GM19023 (cell line): ENCODE results near the gene TTPAL.
"Not testable (repeated sequence)": the region's sequence is repeated elsewhere in the genome, so short reads cannot be mapped to it uniquely, and the experiment has no call there.

Experiments used
- ATAC-seq: cut with Tn5 transposase; IDR thresholded peaks from one replicate; pipeline ENCODE4 v1.9.1; 2021; ENCODE audit warnings: mild to moderate bottlenecking, moderate library complexity; ENCODE audit not compliant: unreplicated experiment

TTPAL gene

DNA sequence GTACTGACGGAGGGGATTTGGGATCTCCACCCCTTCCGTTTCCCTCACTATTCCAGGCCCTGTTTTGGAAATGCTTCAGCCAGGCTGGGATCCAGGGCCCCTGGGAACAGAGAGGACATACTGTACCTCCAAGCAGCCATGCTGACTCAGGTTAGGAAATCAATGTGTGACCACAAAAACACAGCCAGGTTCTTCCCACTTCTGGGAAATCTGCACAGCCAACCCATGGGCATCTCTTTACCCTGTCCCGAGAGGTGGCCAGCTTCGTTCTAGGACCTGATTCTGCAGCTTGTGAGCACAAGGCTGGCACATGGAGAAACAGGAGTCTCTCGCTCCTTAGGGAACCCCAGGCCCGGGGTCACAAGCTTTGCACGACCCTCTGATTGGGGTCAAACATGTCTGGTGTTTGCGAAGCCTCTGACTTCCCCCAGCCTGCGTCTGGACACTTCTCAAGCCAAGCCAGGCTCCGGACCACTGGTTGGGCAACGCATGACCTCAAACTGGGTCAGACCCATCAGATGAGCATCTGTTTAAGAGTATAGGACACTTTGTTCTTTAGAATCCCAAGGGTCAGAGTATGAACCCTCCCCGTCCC, 8.3 kb upstream of the TTPAL start:
- ATAC-seq = no peak

- no peak for ATAC-seq
Measured at GRCh38 chr20:44468044-44468782, 7.5 kb upstream of the TTPAL start.

DNA sequence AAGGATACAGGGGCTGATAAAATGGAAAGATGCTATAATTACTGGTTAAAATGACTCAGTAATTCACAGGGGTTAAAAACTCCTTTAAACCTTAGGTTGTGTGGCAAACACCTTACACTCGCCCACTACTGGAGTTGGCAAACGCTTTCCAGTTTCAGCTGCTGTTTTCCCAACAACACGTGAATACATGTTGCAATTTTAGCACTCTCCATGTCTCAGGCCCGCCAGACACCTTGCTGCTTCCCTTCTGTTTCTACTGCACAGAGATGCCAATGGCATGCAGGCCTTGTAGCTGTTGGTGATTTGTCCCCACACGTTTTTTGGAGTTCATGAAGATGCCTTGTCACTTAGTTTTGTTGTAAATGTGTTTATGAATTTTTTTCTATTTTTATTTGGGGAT, 5.3 kb upstream of the TTPAL start:
- ATAC-seq = no peak

GRCh38 chr20:44471481-44471882, 4.2 kb upstream of the TTPAL start:
- ATAC-seq = no peak

- not testable (repeated sequence) for ATAC-seq
Measured at GRCh38 chr20:44472283-44472682, 3.4 kb upstream of the TTPAL start.

GRCh38 chr20:44475372-44475693, 341 bp upstream of the TTPAL start:
- no peak for ATAC-seq

DNA sequence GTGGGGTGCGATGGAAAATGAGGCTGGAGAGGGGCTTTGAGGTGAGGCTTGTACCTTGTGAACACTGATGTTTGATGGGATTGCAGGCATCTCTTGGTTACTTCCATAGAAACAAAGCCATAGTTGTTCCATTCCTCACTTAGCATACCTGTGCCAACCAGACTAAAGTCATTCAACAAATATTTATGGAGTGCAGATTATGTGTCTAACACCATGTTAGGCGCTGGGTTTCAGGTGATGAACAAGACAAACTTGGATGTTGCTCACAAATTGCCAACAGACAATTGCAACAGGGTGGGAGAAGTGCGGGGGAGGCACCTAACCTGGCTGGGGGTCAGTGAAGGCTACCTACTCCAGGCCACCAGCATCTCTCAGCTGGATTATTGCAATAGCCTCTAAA, 1.5 kb downstream of the TTPAL start:
- no peak for ATAC-seq

GRCh38 chr20:44478206-44478605, 2.5 kb downstream of the TTPAL start:
- ATAC-seq = no peak

DNA sequence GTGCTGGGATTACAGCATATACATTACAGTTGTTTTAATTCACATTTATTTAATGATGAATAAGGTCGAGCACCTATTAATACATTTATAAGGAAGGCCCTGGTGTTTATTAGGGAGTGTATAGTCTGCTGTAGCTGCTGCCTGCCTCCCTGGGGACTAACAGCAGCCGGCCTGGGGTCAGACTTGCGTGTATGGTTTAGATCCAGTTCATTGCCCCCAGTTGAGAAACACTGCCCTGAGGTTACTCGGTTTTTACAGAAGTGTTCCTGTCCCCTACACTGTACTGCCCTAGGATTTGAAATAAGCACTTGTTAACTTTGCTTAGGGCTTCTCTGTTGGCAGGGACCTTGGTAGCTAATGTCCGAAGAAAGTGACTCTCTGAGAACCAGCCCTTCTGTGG, 4.0 kb downstream of the TTPAL start:
- no peak for ATAC-seq

DNA sequence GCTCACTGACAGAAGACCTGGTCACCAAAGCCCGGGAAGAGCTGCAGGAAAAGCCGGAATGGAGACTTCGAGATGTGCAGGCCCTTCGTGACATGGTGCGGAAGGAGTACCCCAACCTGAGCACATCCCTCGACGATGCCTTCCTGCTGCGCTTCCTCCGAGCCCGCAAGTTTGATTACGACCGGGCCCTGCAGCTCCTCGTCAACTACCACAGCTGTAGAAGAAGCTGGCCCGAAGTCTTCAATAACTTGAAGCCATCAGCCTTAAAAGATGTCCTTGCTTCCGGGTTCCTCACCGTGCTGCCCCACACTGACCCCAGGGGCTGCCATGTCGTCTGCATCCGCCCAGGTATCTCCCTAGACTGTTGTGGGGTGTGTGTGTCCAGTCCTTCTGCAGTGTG, 4.4 kb downstream of the TTPAL start:
- no peak for ATAC-seq

GRCh38 chr20:44481719-44482416, 6.2 kb downstream of the TTPAL start:
- no peak for ATAC-seq

DNA sequence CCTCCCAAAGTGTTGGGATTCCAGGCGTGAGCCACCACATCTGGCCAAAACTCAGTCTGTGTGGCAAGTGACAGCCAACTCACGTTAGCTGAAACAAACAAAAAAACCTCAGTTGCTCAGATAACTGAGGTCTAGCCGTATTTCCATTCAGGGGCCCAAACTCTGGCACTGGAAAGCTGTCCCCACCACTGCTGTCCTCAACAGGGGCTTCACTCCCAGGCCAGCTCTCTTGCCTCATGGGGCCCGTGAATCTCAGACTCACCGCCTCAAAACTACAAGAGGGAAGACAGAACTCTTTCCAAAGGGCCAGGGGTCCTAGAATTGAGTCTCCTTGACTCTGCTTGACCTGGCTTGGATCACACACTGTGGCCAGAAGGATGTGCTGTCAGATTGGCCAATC, 7.4 kb downstream of the TTPAL start:
- ATAC-seq = no peak

DNA sequence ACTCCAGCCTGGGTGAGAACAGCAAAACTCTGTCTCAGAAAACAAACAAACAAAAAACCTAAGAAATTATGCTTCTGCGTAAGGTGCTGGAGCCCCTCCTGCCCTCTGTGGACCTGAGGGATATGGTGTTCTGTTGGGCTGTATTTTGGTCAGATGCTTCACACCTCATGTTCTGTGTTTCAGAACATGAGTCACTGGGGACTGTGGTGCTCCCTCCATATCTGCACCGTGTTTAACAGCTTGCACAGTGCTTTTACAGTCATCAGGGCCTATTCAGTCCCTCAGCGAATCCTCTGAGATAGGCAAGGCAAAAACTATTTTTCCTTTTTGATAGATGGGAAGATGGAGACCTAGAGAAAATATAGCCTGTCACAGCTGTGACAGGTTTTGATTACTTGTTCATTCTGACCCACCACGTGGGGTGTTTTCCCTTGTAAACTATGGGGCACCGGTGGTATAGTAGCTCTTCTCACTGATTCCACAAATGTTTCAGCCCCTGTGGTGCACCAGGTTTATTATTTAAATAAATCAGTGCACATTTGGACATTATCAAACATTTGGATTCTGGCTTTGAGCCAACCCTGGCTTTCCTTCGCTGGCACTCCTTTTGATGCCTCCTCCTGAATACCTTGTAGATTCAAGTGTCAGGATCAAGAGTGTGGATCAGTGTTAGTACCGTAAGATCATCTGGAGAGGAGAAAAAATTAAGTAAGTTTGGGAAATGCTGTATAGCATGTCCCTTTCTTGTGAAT, 9.6 kb downstream of the TTPAL start:
- no peak for ATAC-seq

GRCh38 chr20:44485830-44486198, 10.1 kb downstream of the TTPAL start:
- no peak for ATAC-seq

GRCh38 chr20:44488551-44488950, 12.9 kb downstream of the TTPAL start:
- ATAC-seq = no peak

DNA sequence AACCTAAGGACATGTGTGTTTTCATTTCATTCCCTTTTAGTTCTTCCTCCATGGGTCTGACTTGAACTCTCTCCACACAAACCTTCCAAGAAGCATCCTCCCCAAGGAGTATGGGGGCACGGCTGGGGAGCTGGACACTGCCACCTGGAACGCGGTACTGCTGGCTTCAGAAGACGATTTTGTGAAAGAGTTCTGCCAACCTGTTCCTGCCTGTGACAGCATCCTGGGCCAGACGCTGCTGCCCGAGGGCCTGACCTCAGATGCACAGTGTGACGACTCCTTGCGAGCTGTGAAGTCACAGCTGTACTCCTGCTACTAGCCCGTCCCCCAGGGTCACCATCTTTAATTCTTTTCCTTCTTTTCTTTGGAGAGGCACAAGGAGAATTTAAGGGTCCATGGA, 13.5 kb downstream of the TTPAL start:
- ATAC-seq = no peak

GRCh38 chr20:44489931-44490330, 14.3 kb downstream of the TTPAL start:
- ATAC-seq = no peak

GRCh38 chr20:44491635-44492395, 16.1 kb downstream of the TTPAL start:
- no peak for ATAC-seq

GRCh38 chr20:44494266-44494665, 18.6 kb downstream of the TTPAL start:
- no peak for ATAC-seq

DNA sequence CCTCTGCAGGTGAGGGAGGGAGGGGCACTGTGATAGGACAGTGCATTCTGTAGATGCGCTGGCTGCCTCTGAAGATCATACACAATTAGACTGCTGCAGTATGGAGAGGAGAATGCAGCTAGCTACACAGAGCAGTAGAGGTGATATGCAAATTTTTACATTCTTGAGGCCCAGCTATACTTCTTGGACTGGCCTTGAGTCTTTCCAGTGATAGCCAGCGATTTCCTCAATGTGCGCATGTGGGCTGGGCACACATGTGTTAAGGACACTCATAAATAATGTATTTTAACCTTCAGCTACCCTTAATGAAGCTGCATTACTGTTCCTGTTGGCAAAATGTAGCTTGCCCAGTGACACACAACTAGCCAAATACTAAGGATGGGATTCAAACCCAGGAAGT, 19.0 kb downstream of the TTPAL start:
- ATAC-seq = no peak

- no peak for ATAC-seq
Measured at GRCh38 chr20:44495257-44495656, 19.6 kb downstream of the TTPAL start.
